ENCODE measurements around the gene NEO1. TPM values are rescaled to one million over a fixed set of nuclear protein-coding genes. Genes with fewer than 3 reads are reported as not detected.

Gene NEO1
- total RNA-seq, 4 donors from 2014 or later: 74.0 to 117 (median 107) TPM

DNA sequence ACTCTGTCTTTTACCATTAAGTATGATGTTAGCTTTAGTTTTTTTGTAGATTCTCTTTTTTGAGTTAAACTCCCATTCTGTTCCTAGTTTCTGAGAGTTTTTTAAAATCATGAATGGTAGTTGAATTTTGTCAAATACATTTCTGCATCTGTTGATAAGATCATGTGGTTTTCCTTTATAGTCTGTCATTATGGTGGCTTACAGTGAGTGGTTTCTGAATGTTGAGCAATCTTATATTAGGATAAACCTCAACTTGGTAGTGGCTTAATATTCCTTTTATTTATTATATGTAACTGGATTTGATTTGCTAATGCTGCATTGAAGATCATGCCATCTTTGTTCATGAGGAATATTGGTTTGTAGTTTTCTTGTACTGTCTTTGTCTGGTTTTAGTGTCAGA is 34.8 kb downstream of the NEO1 start:
- Histone ChIP-seq H3K27ac (no peak overlapping the region), H3K4me3 (no peak overlapping the region), H3K27me3 (no peaks in the 10 kb centered on the region), H3K4me1 (peaks cover 5% of the 10 kb centered on the region), H3K36me3 (no peaks in the 10 kb centered on the region), H3K9me3 (no peaks in the 10 kb centered on the region)
- TF ChIP-seq EP300 (IDR thresholded peaks at IDR 0.05): no peak
- TF ChIP-seq, protein P1, sequence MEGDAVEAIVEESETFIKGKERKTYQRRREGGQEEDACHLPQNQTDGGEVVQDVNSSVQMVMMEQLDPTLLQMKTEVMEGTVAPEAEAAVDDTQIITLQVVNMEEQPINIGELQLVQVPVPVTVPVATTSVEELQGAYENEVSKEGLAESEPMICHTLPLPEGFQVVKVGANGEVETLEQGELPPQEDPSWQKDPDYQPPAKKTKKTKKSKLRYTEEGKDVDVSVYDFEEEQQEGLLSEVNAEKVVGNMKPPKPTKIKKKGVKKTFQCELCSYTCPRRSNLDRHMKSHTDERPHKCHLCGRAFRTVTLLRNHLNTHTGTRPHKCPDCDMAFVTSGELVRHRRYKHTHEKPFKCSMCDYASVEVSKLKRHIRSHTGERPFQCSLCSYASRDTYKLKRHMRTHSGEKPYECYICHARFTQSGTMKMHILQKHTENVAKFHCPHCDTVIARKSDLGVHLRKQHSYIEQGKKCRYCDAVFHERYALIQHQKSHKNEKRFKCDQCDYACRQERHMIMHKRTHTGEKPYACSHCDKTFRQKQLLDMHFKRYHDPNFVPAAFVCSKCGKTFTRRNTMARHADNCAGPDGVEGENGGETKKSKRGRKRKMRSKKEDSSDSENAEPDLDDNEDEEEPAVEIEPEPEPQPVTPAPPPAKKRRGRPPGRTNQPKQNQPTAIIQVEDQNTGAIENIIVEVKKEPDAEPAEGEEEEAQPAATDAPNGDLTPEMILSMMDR (IDR thresholded peaks at IDR 0.05): no peak
- no peak for TF ChIP-seq POLR2A (IDR thresholded peaks at IDR 0.05)
- TF ChIP-seq POLR2AphosphoS5 (IDR thresholded peaks at IDR 0.05): no peak
- no peak for DNase-seq (ENCODE audit: low spot score in 2 of 2)

DNA sequence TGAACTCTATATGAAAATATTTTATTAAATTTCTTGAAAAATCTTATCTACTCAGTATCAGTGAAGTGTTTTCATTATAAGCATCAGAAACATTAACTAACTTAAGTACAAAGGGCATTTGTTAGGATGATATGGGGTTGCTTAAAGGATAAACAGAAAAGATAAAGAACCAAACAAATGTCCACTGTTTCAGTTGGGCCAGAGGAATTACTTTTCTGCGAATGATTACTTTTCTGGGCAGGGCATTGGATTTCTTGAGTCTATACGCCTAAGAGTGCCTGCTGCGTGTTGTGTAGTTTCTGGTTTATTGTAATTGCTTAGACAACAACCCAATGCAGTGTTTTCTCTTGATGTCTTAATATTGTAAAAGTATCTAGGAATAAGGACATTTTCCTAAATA is 52.8 kb downstream of the NEO1 start:
- WGBS: 90% methylated on average over 3 of the region's 3 CpGs
- H3K27me3 ChIP-seq: no peaks in the 10 kb centered on the region
- H3K4me1 ChIP-seq: no peaks in the 10 kb centered on the region
- DNase-seq (ENCODE audit: low spot score in 2 of 2): no peak
- TF ChIP-seq POLR2AphosphoS5 (IDR thresholded peaks at IDR 0.05) (no peak), EP300 (IDR thresholded peaks at IDR 0.05) (no peak), POLR2A (IDR thresholded peaks at IDR 0.05) (no peak)
- TF ChIP-seq, protein P1 (IDR thresholded peaks at IDR 0.05): no peak
- H3K27ac ChIP-seq: no peak overlapping the region
- H3K36me3 ChIP-seq: no peaks in the 10 kb centered on the region
- H3K4me3 ChIP-seq: no peak overlapping the region
- no peaks in the 10 kb centered on the region for H3K9me3 ChIP-seq

DNA sequence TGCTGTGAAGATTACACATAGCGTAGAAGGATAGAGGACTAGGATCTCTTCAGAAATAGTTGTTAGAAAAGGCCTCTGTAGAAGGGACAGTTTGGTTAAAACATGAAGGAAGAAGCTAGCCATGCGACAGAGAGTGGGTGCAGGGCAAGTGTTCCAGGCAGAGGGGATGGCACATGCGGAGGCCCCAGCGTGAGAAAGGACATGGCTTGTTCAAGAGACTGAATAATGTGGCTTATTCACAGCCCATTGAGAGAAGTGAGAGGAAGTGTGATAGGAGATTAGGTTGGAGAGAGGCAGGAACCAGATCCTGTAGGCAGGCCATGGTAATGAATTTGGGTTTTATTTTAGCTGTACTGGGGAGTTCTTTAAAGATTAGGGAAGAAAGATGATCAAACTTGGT is 56.4 kb downstream of the NEO1 start:
- H3K27ac ChIP-seq: no peak overlapping the region
- TF ChIP-seq POLR2AphosphoS5 (IDR thresholded peaks at IDR 0.05): no peak
- TF ChIP-seq, protein P1 (IDR thresholded peaks at IDR 0.05): no peak
- TF ChIP-seq EP300 (IDR thresholded peaks at IDR 0.05): no peak
- no peak for TF ChIP-seq POLR2A (IDR thresholded peaks at IDR 0.05)
- WGBS: 91% methylated on average over 4 of the region's 4 CpGs
- H3K4me3 ChIP-seq: no peak overlapping the region
- H3K36me3 ChIP-seq: no peaks in the 10 kb centered on the region
- no peak for DNase-seq (ENCODE audit: low spot score in 2 of 2)
- H3K27me3 ChIP-seq: no peaks in the 10 kb centered on the region
- H3K4me1 ChIP-seq: no peaks in the 10 kb centered on the region
- H3K9me3 ChIP-seq: no peaks in the 10 kb centered on the region

DNA sequence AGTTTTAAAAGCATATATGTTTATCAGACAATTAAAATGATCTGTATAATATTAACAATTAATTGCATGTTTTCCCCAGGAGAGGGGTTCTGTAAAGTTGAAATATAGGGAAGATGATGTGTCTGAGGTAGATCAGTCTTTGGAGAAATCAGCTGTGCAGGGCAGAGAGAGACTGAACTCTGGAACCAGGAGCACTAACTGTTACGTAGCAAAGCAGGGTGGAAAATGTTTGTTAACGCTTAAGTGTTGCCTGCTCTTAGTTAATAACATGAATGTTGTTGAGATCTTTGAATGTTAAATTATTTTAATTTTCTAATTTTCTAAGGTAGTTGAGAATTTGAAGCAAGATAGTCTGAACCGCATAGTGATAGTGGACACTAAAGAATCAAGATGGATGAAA is 57.5 kb downstream of the NEO1 start:
- DNase-seq (ENCODE audit: low spot score in 2 of 2): no peak
- H3K36me3 ChIP-seq: no peaks in the 10 kb centered on the region
- H3K4me3 ChIP-seq: no peak overlapping the region
- H3K27me3 ChIP-seq: no peaks in the 10 kb centered on the region
- TF ChIP-seq, protein P1 (IDR thresholded peaks at IDR 0.05): no peak
- TF ChIP-seq EP300 (IDR thresholded peaks at IDR 0.05) (no peak), POLR2A (IDR thresholded peaks at IDR 0.05) (no peak), POLR2AphosphoS5 (IDR thresholded peaks at IDR 0.05) (no peak)
- 95% methylated on average over 3 of the region's 3 CpGs for WGBS
- no peak overlapping the region for H3K27ac ChIP-seq
- H3K4me1 ChIP-seq: no peaks in the 10 kb centered on the region
- no peaks in the 10 kb centered on the region for H3K9me3 ChIP-seq

DNA sequence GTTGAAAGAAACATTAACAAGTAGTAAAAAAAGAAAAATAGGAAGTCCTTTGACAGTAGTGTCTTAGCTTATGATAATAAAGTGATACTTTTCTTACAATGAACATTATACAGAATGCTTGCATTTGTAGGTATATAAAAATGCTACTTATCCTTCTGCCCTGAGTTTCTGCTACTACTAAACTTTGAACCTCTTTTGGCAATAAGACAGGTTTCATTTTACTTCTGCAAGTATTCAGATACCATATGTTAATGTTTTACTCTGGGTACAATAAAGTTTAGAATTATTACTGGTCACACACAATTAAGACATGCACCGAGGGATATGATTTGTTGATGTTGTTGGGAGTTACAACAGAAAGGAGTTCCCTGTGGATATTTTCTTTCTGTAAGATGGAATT is 57.9 kb downstream of the NEO1 start:
- TF ChIP-seq, protein P1 (IDR thresholded peaks at IDR 0.05): no peak
- no peak for TF ChIP-seq POLR2AphosphoS5 (IDR thresholded peaks at IDR 0.05)
- TF ChIP-seq POLR2A (IDR thresholded peaks at IDR 0.05): no peak
- TF ChIP-seq EP300 (IDR thresholded peaks at IDR 0.05): no peak
- no peaks in the 10 kb centered on the region for H3K36me3 ChIP-seq
- no peaks in the 10 kb centered on the region for H3K9me3 ChIP-seq
- no peaks in the 10 kb centered on the region for H3K27me3 ChIP-seq
- no peak overlapping the region for H3K27ac ChIP-seq
- no peak for DNase-seq (ENCODE audit: low spot score in 2 of 2)
- WGBS: 84% methylated on average over 1 of the region's 1 CpG
- no peak overlapping the region for H3K4me3 ChIP-seq
- H3K4me1 ChIP-seq: no peaks in the 10 kb centered on the region
